GM13977 (cell line): ENCODE measurements around the gene CACNA2D3.

Experiments
- DNase-seq: peaks from one replicate; pipeline ENCODE4 v3.0.0; 2012; ENCODE audit warnings: low spot score
- in situ Hi-C: fragments of 300-500 bp; cut with MboI; formaldehyde crosslinking; loops from one replicate; pipeline ENCODE4 v1.12.0; 2022; ENCODE audit warnings: low sequenced_read_pairs, low pct_unique_long_range_greater_than_20kb, mixed read lengths, inconsistent platforms; ENCODE audit not compliant: unreplicated experiment
- TF ChIP-seq, protein P1 (sequence below): IDR thresholded peaks from 2 replicates; pipeline ENCODE4 v1.5.1; 2012; ENCODE audit warnings: mild to moderate bottlenecking, control low read depth; ENCODE audit not compliant: insufficient read depth; ENCODE audit errors: extremely low read depth, missing control alignments

CACNA2D3 gene

DNA sequence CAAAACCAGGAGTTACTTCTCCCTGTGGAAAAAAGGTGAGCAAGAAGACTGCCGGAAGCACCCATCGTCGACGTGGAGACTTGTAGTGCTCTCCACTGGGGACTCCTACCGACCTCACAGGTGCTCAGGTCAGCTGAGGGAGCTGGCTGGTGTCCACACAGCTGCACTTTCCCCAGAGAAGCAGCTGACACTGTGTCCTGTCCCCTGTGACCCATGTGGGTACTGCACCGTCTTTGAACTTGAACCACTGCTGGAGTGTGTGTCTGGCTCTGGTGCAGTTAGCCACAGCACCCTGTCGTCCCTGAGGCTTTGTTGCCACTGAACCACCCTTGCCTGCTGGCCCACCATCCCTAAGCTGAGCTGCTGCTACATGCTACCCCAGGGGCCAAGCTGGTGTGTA is 270.8 kb downstream of the CACNA2D3 start:
- in situ Hi-C loops, result no loop called here
- TF ChIP-seq, protein P1, sequence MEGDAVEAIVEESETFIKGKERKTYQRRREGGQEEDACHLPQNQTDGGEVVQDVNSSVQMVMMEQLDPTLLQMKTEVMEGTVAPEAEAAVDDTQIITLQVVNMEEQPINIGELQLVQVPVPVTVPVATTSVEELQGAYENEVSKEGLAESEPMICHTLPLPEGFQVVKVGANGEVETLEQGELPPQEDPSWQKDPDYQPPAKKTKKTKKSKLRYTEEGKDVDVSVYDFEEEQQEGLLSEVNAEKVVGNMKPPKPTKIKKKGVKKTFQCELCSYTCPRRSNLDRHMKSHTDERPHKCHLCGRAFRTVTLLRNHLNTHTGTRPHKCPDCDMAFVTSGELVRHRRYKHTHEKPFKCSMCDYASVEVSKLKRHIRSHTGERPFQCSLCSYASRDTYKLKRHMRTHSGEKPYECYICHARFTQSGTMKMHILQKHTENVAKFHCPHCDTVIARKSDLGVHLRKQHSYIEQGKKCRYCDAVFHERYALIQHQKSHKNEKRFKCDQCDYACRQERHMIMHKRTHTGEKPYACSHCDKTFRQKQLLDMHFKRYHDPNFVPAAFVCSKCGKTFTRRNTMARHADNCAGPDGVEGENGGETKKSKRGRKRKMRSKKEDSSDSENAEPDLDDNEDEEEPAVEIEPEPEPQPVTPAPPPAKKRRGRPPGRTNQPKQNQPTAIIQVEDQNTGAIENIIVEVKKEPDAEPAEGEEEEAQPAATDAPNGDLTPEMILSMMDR, result no peak
- DNase-seq, result no peak

DNA sequence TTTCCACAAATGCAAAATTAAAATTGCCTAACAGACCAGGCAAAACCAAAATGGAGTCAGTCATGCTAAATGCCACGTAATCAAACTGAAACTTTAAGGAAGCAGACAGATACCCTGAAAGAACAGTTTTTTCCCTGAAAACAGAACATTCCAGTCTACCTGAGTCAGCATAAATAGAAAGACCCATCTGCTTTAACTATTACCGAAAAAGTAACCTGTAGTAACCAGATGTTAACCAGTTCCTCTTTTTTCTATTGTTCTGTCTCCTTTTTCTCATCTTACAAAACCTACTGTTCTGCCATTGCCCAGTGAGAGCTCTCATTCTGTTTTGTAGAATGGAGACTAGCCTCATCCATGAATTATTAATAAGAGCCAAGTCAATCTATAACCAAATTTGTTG is 286.0 kb downstream of the CACNA2D3 start:
- DNase-seq, result no peak
- in situ Hi-C loops, result no loop called here
- TF ChIP-seq, protein P1, result no peak

DNA sequence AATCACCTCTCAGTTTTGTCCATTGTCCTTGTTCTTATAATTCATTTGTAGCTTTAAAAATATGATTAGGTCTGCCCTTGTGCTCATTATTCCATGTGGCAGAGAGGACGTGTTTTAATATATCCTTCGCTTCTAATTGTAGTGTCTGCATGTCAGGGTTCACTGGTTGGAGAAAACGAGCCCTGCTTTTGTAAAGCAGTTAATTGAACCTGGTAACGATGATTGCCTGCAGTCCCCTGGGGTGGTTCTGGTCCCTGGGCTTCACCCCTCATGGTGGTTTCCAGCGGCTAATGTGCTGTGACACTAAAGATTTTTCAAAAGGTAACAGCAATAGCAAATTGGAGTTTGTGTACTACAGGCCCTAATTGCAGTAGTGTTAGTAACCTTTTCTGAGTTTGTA is 299.6 kb downstream of the CACNA2D3 start:
- in situ Hi-C loops, result no loop called here
- TF ChIP-seq, protein P1, result no peak

DNA sequence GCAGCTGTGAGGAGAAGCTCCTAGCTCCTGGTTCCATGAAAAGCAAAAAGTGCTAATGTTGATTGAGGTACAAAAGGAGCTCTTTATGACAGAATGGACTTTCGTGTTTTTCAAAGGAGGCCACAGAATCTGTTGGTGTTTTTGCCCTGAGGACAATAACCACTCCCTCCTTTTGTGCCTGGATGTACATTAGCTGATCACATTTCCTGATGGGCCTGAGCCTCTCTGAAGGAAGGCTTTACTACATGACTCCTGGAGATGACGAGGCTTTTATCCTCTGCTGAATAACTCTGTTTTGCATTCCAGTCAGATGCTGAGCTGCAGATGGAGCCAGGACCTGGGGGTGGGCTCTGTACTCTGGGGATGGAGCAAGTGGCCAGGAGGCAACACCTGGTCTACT is 301.9 kb downstream of the CACNA2D3 start:
- in situ Hi-C loops, result no loop called here
- TF ChIP-seq, protein P1, result no peak

More for the DNA sequence above, 299.6 kb downstream of the CACNA2D3 start:
- no peak for DNase-seq

DNA sequence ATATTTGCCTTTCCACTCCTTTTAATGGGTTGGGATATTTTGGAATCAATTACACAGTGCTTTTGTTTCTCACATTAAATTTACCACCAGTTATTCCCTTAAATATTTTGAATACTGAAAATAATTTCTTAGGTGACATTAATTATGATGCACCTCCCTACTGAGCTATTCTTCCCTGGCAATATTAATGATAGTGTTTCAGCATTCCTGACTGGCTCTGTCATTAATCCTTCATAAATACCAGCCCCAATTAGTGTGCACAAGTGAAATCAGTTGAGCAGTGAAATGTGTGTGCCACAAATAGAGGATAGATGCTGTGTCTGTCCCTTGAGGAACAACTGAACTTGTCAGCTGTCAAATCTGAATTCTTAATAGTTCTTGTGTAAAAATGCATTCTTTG is 304.0 kb downstream of the CACNA2D3 start:
- no peak for DNase-seq

More for the DNA sequence above, 301.9 kb downstream of the CACNA2D3 start:
- no peak for DNase-seq

DNA sequence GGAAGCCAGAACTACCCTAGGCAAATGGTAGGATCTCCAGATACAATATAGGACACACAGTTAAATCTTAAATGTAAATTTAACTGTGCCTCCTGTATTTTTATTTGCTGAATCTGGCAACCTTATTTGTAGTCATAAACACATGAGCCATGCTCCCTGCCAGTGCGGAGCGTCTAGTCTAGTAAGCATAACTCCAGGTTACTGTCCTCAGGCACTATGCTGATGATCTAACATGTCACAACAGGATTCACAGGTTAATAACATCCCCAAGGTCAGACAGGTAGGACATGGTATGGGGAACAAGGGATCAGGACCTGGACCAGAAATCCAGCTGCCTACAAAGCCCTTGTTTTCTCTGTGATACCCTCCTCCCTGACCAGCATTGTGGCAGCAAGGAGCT is 305.1 kb downstream of the CACNA2D3 start:
- DNase-seq, result no peak
- TF ChIP-seq, protein P1, result no peak
- in situ Hi-C loops, result no loop called here

More for the DNA sequence above, 304.0 kb downstream of the CACNA2D3 start:
- TF ChIP-seq, protein P1, result no peak
- in situ Hi-C loops, result no loop called here
